ENCODE data around the gene ARHGAP26.

ARHGAP26 gene

GRCh38 chr5:143204474-143205246, 434.5 kb downstream of the ARHGAP26 start:
- no peak for DNase-seq

DNA sequence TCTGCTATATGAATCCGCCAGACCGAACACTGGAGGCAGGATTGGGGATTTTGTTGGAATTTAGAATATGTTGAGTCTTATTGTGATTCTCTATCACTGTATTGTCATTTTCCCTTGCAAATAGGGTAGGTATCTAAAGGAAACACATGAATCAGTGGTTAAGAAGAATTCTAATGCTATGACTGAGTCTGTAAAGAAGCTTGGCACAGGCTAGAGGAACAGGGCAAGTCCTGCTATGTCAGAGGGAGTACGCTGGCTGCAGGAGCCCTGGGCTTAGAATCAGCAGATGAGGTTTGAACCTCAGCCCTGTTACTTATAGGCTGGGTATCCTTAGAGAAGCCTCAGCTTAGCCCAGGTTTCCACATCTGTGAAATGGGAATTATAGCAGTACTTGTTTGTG, 435.2 kb downstream of the ARHGAP26 start:
- no peak for DNase-seq

- no peak for DNase-seq
Observed at GRCh38 chr5:143205883-143206195, 435.7 kb downstream of the ARHGAP26 start.

DNA sequence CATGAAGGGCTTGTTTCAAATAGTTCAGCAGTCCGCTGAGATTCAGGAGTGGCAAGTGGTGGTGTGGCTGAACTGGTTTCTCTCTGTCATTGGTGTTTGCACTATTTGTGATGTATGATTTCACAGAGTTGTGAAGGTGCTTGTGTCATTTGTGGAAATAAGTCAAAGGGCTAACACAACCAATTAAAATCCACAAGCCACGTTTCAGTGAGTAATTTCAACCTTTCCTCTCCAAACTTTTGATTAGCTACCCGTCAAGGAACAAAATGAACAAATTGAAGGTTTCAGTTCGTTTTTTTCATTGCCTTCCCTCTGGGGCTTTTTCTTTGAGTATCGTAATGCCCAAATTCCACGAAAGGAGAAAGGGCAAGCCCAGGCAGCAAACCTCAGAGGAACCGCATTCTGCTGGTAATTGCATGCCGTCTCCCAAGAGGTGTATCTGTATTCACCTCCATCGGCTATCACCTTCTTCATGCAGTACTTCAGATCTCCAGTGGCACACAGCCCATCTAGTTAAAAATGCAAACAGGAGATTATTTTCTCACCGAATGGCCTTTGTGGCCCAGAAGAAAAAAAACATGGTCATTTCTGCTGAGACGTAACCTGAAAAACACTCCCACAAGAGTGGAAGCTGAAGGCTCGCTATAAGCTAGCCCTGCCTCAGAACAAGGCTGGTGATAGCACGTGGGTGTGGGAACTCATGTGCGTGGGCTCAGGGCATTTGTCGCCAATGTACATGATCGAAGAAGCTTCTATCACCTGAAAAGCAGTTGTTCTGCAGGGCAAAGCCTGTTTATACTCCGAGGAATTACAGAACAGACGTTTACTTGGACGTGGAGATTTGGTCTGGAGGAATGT, 436.2 kb downstream of the ARHGAP26 start:
- no peak for DNase-seq

- no peak for DNase-seq
Observed at GRCh38 chr5:143207058-143207457, 436.9 kb downstream of the ARHGAP26 start.

GRCh38 chr5:143207563-143208364, 437.6 kb downstream of the ARHGAP26 start:
- DNase-seq, result no peak

- DNase-seq, result no peak
Observed at GRCh38 chr5:143208365-143208641, 438.1 kb downstream of the ARHGAP26 start.

DNA sequence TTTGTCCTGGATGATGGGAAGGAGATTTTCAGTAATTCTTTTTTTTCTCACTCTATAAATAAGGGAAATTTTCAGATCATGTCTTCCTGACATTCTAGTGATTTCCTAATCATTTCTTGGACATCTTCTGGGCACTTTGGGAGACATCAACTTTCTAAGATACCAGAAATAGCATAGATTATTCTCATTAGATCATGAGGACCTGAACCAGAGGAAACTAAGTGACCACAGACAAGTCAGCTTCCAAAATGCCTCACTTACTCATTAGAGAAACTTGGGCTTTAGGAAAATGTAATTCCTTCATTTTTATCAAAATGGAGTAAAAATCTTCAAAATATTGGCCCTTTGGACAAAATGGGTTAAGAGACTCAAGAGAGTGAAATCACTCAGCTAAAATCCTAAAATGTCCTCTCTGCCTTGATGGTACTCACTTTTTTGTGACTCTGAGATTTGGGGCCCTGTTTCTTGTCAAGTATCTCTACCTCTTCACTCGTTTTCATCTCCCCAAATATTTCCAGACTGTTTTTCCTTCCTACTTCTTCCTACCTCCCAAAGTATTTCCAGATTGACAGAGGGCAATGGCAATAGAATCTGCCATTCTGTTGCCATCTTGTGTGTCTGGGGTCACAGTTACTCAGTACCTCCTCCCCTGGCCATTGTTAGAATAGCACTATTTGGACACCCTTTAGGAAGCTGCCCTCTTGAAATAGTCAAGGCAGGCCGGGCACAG, 438.8 kb downstream of the ARHGAP26 start:
- no peak for DNase-seq

DNA sequence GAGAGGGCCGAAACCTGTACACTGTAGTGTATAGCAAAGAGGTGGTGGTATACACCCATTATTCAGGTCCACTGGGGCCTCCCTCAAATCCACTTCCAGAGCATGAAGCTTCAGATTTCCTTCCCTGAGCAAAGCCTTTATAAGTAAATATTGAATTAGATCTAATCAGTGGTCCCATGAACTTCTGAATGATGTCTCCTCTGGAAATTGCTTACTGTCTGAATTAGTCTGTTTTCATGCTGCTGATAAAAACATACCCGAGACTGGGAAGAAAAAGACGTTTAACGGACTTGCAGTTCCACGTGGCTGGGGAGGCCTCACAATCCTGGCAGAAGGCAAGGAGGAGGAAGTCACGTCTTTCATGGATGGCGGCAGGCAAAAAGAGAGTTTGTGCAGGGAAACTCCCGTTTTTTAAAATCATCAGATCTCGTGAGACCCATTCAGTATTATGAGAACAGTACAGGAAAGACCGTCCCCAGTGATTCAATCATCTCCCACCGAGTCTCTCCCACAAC, 439.8 kb downstream of the ARHGAP26 start:
- DNase-seq, result no peak

GRCh38 chr5:143210576-143210975, 440.4 kb downstream of the ARHGAP26 start:
- no peak for DNase-seq

DNA sequence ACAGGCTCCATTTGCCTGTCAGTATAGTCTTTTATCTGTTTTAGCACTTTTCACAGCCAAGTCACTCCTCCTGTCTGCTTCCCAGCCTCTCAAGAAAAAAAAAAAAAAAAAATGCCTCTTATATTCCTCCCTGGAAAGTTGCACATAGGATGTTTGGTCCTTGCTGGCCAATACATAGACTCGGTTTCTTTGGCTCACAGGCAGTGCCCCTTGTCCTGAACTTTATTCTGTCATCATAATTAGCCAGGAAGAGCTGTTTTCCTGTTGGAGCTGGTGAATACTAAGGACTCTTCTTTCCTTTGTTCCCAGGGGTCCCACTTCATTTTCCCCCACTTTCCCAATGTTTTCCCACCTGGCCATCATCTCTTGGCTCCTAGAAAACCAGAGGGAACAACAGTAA, 442.1 kb downstream of the ARHGAP26 start:
- no peak for DNase-seq

- no peak for DNase-seq
Observed at GRCh38 chr5:143213231-143213850, 443.2 kb downstream of the ARHGAP26 start.

GRCh38 chr5:143213851-143214363, 443.7 kb downstream of the ARHGAP26 start:
- DNase-seq, result no peak

DNA sequence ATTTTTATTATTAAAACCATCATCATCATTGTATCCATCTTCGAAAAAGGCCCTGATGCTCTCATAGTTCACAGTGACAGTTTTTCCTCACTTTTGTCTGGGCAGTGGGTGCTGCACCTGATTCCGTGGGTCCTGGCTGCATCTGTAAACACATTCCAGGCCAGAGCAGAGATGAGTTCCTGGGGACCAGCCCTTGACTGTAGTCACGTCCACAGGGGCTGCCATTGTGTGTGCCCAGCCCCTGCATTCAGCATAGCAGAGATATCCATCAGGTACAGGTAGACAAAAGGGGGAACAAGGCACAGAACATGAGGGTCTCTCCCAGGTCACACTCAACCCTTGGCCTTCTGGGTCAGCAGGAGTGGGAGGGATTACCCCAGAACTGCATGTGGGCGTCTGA, 444.3 kb downstream of the ARHGAP26 start:
- DNase-seq, result no peak

- DNase-seq, result no peak
Observed at GRCh38 chr5:143214890-143215289, 444.7 kb downstream of the ARHGAP26 start.

GRCh38 chr5:143215690-143216089, 445.5 kb downstream of the ARHGAP26 start:
- DNase-seq, result no peak

GRCh38 chr5:143216211-143216610, 446.0 kb downstream of the ARHGAP26 start:
- DNase-seq, result no peak

DNA sequence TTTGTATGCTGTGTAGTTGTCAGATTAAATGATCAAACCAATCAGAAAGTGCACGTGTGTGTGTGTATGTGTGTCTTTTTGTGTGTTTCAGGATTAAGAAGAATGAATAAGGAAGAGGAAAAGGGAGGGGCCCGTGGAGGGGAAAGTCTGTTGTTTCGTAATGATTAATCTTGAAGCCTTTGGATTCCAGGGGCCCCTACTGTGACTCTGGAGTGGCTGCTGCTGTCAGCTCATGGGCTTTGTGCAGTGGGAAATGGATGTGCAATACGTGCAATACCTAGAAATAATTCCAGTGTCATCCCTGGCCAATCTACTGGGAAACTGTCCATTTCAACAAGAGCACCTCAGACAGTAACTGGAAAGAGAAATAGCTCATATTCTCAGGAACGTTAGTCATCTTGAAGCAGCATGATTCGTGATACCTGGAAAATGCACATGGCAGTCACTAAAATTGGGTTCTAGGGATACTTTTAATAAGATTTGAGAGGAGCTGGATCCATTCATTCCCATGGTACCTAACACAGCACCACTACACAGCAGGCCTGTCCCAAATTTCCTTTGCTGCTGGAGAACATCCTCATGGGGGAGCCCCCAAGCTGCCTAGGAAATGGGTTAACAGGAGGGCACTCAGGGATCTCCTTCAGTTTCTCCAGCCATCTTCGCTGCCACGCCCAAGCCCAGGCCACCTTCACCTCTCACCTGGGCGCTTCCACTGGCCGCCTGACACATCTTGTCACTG, 447.1 kb downstream of the ARHGAP26 start:
- no peak for DNase-seq

- DNase-seq, result no peak
Observed at GRCh38 chr5:143217804-143218160, 447.6 kb downstream of the ARHGAP26 start.

DNA sequence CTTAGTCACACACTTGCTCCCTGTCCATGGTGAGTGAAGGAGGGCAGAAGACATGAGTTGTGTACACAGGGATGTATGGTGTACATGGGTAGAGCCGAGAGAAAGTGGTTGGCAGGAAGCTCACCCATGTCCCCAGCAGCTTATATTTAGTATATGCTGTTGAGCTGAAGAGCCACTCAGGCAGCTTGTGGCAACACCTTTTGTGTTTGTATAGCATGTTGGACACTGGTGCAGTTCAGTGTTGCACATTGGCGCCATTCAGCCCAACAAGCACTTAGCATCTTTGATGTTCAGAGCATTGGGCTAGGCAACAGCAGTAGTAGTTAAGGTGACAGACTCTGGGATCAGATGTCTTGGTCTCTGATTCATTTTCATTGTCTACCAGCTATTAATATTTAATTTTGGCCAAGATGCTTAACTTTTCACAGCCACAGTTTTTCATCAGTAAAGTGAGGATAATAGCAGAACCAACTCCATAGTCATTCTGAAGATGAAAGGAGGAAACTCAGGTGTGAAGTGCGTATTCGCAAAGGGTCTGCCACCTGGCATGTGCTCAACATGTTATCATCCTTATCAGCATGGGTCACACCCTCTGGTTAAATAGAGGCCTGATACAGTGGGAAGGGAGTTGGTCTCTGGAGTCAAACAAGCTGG, 448.5 kb downstream of the ARHGAP26 start:
- DNase-seq, result no peak

GRCh38 chr5:143219696-143220095, 449.5 kb downstream of the ARHGAP26 start:
- no peak for DNase-seq

All from NK-92 treated with Interleukin-12 subunit alpha and Interleukin-12 subunit beta, amount 100 ng/mL, for 24 hours (cell line).